Osteocyte (in vitro differentiated cells): Measurements from ENCODE around the gene ZBP1. TPM values are rescaled to one million over a fixed set of nuclear protein-coding genes. Genes with fewer than 3 reads are reported as not detected.

Experiments
- DNase-seq: peaks from one replicate; pipeline ENCODE4 v3.0.0; 2021; ENCODE audit warnings: mixed read lengths; ENCODE audit not compliant: unreplicated experiment; ENCODE audit errors: extremely low spot score
- H3K27ac Mint-ChIP-seq: one replicate; pipeline ENCODE4 v1.8.0; 2021; ENCODE audit warnings: mild to moderate bottlenecking, mixed read lengths; ENCODE audit not compliant: unreplicated experiment
- H3K27me3 Mint-ChIP-seq: one replicate; pipeline ENCODE4 v1.8.0; 2021; ENCODE audit warnings: mixed read lengths; ENCODE audit not compliant: unreplicated experiment
- H3K36me3 Mint-ChIP-seq: one replicate; pipeline ENCODE4 v1.8.0; 2021; ENCODE audit warnings: mixed read lengths; ENCODE audit not compliant: unreplicated experiment
- H3K4me1 Mint-ChIP-seq: one replicate; pipeline ENCODE4 v1.8.0; 2021; ENCODE audit warnings: mixed read lengths; ENCODE audit not compliant: unreplicated experiment
- H3K4me3 Mint-ChIP-seq: one replicate; pipeline ENCODE4 v1.8.0; 2021; ENCODE audit warnings: mild to moderate bottlenecking, moderate library complexity, mixed read lengths; ENCODE audit not compliant: unreplicated experiment
- H3K9me3 Mint-ChIP-seq: one replicate; pipeline ENCODE4 v1.8.0; 2021; ENCODE audit warnings: mixed read lengths; ENCODE audit not compliant: unreplicated experiment
- total RNA-seq: library from RNA; stranded (reverse); gene quantifications from 2 replicates; pipeline ENCODE4 v1.2.1, GENCODE V29; 2021
- TF ChIP-seq, protein P1 (sequence below): fragments of 200-600 bp; sonication (generic); IDR thresholded peaks from 2 replicates; pipeline ENCODE4 v1.5.0; 2021; ENCODE audit warnings: antibody characterized with exemption, mild to moderate bottlenecking, moderate library complexity

Gene ZBP1
- total RNA-seq, 1 donor from 2014 or later: not detected

DNA sequence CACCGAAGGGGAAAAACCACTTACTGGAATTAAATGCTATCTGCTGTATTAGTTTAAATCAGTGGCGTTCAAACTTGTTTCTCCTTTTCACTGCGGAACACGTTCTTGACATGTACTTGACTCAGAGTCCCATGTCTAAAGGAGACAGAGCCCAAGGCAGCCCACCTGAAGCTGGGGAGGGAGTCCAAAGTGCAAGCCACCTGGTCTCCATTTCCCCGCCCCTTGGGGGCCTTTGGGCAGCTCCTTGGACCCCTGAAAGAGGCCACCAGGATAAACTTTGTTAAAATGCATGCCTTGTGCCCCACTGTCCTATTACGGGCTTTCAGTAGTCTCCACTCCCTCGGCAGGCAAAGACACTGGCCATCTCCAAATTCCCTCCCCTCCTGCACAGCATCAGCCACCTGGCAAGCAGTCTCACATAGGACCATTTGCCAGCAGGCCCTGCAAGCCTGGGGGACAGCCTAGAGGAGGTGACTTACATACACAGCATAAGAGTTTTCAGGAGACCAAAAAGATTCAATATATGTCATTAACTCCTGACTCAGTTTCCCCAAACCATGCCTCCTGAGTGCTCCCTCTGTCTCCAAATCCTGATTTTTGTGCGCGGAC lies 52.7 kb downstream of the ZBP1 start:
- no peak overlapping the region for H3K27ac Mint-ChIP-seq
- H3K27me3 Mint-ChIP-seq: peaks cover 54% of the 10 kb centered on the region
- H3K36me3 Mint-ChIP-seq: no peaks in the 10 kb centered on the region
- H3K9me3 Mint-ChIP-seq: no peaks in the 10 kb centered on the region
- TF ChIP-seq, protein P1, sequence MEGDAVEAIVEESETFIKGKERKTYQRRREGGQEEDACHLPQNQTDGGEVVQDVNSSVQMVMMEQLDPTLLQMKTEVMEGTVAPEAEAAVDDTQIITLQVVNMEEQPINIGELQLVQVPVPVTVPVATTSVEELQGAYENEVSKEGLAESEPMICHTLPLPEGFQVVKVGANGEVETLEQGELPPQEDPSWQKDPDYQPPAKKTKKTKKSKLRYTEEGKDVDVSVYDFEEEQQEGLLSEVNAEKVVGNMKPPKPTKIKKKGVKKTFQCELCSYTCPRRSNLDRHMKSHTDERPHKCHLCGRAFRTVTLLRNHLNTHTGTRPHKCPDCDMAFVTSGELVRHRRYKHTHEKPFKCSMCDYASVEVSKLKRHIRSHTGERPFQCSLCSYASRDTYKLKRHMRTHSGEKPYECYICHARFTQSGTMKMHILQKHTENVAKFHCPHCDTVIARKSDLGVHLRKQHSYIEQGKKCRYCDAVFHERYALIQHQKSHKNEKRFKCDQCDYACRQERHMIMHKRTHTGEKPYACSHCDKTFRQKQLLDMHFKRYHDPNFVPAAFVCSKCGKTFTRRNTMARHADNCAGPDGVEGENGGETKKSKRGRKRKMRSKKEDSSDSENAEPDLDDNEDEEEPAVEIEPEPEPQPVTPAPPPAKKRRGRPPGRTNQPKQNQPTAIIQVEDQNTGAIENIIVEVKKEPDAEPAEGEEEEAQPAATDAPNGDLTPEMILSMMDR: no peak
- peaks cover 8% of the 10 kb centered on the region for H3K4me1 Mint-ChIP-seq
- DNase-seq: no peak
- no peak overlapping the region for H3K4me3 Mint-ChIP-seq

DNA sequence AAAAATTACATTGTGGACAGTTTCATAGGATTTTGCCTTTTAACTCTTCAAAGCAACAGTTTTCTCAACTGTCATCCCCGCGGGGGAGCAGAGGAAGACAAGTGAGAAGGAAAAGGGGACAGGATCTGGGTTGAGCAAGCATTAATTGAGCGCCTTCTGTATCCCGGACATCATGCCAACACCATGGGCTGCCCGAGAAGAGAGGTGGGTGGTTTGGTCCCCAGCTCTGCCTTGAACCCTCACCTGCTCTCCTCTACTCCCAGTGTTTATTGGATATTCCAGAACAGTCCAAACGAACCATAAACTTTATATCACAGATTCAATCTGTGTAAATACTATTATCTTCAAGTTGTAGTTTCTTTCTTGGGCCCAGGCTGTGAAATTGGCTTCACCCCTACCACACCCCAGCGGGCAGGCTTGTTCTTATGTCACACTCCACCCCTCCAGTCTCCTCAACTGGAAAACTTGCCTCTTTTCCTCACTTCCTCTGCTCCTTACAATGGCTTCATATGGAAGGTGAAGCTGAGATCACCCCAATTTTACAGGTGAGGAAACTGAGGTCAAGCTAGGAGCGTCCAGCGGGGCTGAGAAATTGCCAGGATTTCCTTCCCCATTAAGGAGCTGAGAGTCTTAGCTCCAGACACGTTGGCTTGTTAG lies 53.3 kb downstream of the ZBP1 start:
- TF ChIP-seq, protein P1: no peak
- H3K9me3 Mint-ChIP-seq: no peaks in the 10 kb centered on the region
- H3K27me3 Mint-ChIP-seq: peaks cover 49% of the 10 kb centered on the region
- no peaks in the 10 kb centered on the region for H3K36me3 Mint-ChIP-seq
- no peak overlapping the region for H3K4me3 Mint-ChIP-seq
- no peak for DNase-seq
- no peak overlapping the region for H3K27ac Mint-ChIP-seq
- H3K4me1 Mint-ChIP-seq: peaks cover 8% of the 10 kb centered on the region

DNA sequence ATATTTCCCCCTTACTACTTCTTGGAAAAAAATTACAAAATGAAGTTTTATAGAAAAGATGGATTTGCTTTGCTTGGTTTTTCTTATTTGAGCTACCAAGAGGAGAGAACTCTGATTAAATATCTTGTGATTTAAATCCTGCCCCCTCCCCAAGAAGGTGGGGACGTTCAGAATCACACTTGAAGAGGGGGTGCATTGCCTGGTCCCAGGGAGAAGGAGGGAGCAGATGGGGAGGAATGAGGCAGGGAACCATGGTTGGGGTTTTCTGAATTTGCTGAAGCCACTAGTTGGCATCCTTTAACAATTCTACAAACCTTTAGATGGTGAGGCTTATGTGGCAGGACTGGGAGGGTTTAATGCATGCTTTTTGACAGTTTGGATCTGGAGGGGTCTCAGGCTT lies 53.8 kb downstream of the ZBP1 start:
- H3K27ac Mint-ChIP-seq: no peak overlapping the region
- no peaks in the 10 kb centered on the region for H3K36me3 Mint-ChIP-seq
- TF ChIP-seq, protein P1: no peak
- DNase-seq: no peak
- H3K4me1 Mint-ChIP-seq: peaks cover 8% of the 10 kb centered on the region
- H3K9me3 Mint-ChIP-seq: no peaks in the 10 kb centered on the region
- peaks cover 45% of the 10 kb centered on the region for H3K27me3 Mint-ChIP-seq
- no peak overlapping the region for H3K4me3 Mint-ChIP-seq

DNA sequence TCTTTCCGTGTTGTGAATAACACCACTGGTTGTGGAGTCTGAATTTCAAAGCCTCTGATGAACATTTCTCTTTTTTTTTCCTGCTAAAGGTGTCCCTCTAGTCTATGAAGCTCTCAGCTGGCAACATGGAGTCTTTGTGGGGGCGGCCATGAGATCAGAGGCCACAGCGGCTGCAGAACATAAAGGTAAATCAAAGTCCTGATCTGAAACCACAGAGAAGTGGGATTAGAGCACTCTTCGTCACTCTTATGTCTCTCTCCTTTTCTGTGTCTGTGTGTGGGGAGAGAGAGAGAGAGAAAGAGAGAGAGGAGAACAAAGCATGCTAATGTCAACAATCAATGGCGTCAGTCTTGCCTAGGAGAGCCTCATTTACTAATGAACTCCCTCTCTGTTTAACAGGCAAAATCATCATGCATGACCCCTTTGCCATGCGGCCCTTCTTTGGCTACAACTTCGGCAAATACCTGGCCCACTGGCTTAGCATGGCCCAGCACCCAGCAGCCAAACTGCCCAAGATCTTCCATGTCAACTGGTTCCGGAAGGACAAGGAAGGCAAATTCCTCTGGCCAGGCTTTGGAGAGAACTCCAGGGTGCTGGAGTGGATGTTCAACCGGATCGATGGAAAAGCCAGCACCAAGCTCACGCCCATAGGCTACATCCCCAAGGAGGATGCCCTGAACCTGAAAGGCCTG lies 55.1 kb downstream of the ZBP1 start:
- no peak overlapping the region for H3K27ac Mint-ChIP-seq
- H3K4me3 Mint-ChIP-seq: no peak overlapping the region
- TF ChIP-seq, protein P1: no peak
- peaks cover 45% of the 10 kb centered on the region for H3K27me3 Mint-ChIP-seq
- H3K4me1 Mint-ChIP-seq: no peaks in the 10 kb centered on the region
- no peak for DNase-seq
- no peaks in the 10 kb centered on the region for H3K9me3 Mint-ChIP-seq
- H3K36me3 Mint-ChIP-seq: no peaks in the 10 kb centered on the region

DNA sequence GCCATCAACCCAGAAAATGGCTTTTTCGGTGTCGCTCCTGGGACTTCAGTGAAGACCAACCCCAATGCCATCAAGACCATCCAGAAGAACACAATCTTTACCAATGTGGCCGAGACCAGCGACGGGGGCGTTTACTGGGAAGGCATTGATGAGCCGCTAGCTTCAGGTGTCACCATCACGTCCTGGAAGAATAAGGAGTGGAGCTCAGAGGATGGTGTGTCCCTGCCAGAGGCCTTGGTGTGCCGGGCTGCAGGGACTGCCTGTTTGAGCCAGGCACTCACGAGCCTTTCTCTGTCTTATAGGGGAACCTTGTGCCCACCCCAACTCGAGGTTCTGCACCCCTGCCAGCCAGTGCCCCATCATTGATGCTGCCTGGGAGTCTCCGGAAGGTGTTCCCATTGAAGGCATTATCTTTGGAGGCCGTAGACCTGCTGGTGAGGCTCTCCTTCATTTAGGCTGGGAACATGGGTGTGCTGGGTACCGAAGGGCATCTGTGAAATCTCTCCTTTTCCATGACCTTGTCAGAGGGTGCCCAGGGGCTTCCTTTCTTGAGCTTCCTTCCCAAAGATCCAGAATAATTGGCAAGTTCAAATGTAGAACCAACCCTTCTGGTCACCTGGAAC lies 55.9 kb downstream of the ZBP1 start:
- no peaks in the 10 kb centered on the region for H3K36me3 Mint-ChIP-seq
- no peak overlapping the region for H3K27ac Mint-ChIP-seq
- no peaks in the 10 kb centered on the region for H3K4me1 Mint-ChIP-seq
- no peak overlapping the region for H3K4me3 Mint-ChIP-seq
- no peaks in the 10 kb centered on the region for H3K9me3 Mint-ChIP-seq
- TF ChIP-seq, protein P1: no peak
- H3K27me3 Mint-ChIP-seq: peaks cover 49% of the 10 kb centered on the region
- no peak for DNase-seq
